ENCODE measurements around the gene PACSIN2.

DNA sequence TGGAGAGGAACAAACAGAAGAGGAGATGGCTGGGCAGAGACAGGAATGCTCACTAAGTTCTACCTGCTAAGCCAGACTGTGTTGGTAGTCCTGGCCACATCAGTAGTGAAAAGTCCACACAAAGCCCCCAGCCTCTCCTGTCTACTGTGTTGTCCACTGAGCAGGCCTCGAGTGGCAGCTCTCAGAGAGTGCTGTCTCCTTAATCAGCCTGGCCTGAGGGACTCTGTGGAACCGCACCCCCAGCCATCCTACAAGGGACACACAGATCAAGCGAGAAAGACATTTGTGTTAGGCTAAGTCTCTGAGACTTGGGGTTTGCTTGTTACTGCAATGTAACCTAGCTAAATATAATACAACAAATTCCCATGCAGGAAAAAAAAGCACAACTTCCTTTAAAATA is 71.0 kb downstream of the PACSIN2 start:
- no peak for TF ChIP-seq EP300 (IDR thresholded peaks at IDR 0.05)
- TF ChIP-seq, protein P1, sequence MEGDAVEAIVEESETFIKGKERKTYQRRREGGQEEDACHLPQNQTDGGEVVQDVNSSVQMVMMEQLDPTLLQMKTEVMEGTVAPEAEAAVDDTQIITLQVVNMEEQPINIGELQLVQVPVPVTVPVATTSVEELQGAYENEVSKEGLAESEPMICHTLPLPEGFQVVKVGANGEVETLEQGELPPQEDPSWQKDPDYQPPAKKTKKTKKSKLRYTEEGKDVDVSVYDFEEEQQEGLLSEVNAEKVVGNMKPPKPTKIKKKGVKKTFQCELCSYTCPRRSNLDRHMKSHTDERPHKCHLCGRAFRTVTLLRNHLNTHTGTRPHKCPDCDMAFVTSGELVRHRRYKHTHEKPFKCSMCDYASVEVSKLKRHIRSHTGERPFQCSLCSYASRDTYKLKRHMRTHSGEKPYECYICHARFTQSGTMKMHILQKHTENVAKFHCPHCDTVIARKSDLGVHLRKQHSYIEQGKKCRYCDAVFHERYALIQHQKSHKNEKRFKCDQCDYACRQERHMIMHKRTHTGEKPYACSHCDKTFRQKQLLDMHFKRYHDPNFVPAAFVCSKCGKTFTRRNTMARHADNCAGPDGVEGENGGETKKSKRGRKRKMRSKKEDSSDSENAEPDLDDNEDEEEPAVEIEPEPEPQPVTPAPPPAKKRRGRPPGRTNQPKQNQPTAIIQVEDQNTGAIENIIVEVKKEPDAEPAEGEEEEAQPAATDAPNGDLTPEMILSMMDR (IDR thresholded peaks at IDR 0.05): no peak
